ENCODE data around the gene MSX1.

Gene MSX1

GRCh38 chr4:4859325-4859798 lies at the start of gene MSX1:
Gene MSX1, plus strand, starts transcription at chr4:4859665. Its CDS starts 235 bp downstream, at chr4:4859900.
- TF ChIP-seq EZH2phosphoT487 (IDR thresholded peaks at IDR 0.05; ENCODE audit: low read depth) (no peak), CTCF (IDR thresholded peaks at IDR 0.05; ENCODE audit: low read depth, low read length) (no peak)
- Histone ChIP-seq H3K9me3 (ENCODE audit: insufficient read depth, low read length) (no peaks in the 10 kb centered on the region), H3K27me3 (ENCODE audit: low read depth, low read length) (no peaks in the 10 kb centered on the region), H3K4me2 (ENCODE audit: low read length) (no peak within 1 kb of the TSS), H3K27ac (ENCODE audit: low read length) (no peak within 1 kb of the TSS), H3K79me2 (ENCODE audit: low read length) (no peaks in the 10 kb centered on the region), H3K36me3 (replicated peaks; ENCODE audit: low read depth, low read length) (no peaks in the 10 kb centered on the region), H3K4me3 (ENCODE audit: low read length) (no peak within 1 kb of the TSS), H2AFZ (ENCODE audit: low read depth, low read length) (no peak within 1 kb of the TSS), H3K4me1 (ENCODE audit: low read length) (no peaks in the 10 kb centered on the region), H3K9ac (ENCODE audit: low read length) (no peak within 1 kb of the TSS), H4K20me1 (ENCODE audit: insufficient read depth, low read length) (no peaks in the 10 kb centered on the region)

DNA sequence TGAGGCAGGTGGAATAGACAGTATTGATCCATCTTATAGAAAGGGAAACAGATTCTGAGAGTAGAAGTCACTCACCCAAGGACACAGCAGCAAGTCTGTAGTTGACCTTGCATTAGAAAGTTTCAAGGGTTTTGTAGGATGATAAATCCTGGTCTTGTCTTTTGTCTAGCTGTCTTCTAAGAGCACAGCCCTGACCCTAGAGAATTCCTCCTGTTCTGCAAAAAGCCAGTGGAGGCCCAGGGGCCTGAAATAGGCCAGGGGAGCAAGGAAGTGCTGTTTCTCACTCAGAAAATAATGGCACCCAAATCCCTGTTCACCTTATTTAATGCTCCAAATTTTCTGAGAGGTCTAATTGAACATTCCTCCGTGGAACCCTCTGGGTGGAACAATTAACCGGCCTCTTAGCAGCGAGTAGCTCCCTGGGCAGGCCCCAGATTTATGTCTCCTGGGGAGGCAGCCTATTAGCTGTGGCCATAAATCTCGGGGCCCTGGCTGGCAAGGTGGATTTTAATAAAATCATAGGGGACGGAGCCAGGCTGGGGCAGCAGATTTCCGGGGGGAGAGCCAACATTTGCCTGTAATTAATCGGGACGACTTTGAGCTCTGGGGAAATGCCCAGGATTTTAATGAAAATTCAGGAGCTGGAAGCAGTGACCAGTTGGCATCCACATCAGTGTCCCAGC lies 49.2 kb upstream of the MSX1 start:
- Histone ChIP-seq H4K20me1 (ENCODE audit: insufficient read depth, low read length) (no peaks in the 10 kb centered on the region), H3K36me3 (replicated peaks; ENCODE audit: low read depth, low read length) (no peaks in the 10 kb centered on the region), H3K27me3 (ENCODE audit: low read depth, low read length) (peaks cover 10% of the 10 kb centered on the region; the same call in 1 of the 2 replicates), H3K9me3 (ENCODE audit: insufficient read depth, low read length) (no peaks in the 10 kb centered on the region), H3K4me3 (ENCODE audit: low read length) (no peak overlapping the region), H3K27ac (ENCODE audit: low read length) (no peak overlapping the region), H3K4me1 (ENCODE audit: low read length) (no peaks in the 10 kb centered on the region), H3K79me2 (ENCODE audit: low read length) (no peaks in the 10 kb centered on the region), H2AFZ (ENCODE audit: low read depth, low read length) (no peak overlapping the region), H3K4me2 (ENCODE audit: low read length) (no peak overlapping the region), H3K9ac (ENCODE audit: low read length) (no peak overlapping the region)
- TF ChIP-seq CTCF (IDR thresholded peaks at IDR 0.05; ENCODE audit: low read depth, low read length) (no peak), EZH2phosphoT487 (IDR thresholded peaks at IDR 0.05; ENCODE audit: low read depth) (no peak)

GRCh38 chr4:4810778-4811177 lies 48.7 kb upstream of the MSX1 start:
- Histone ChIP-seq H3K4me2 (ENCODE audit: low read length) (no peak overlapping the region), H2AFZ (ENCODE audit: low read depth, low read length) (no peak overlapping the region), H4K20me1 (ENCODE audit: insufficient read depth, low read length) (no peaks in the 10 kb centered on the region), H3K9ac (ENCODE audit: low read length) (no peak overlapping the region), H3K9me3 (ENCODE audit: insufficient read depth, low read length) (no peaks in the 10 kb centered on the region), H3K27me3 (ENCODE audit: low read depth, low read length) (peaks cover 10% of the 10 kb centered on the region; the same call in 1 of the 2 replicates), H3K4me3 (ENCODE audit: low read length) (no peak overlapping the region), H3K4me1 (ENCODE audit: low read length) (no peaks in the 10 kb centered on the region), H3K79me2 (ENCODE audit: low read length) (no peaks in the 10 kb centered on the region), H3K27ac (ENCODE audit: low read length) (no peak overlapping the region), H3K36me3 (replicated peaks; ENCODE audit: low read depth, low read length) (no peaks in the 10 kb centered on the region)
- no peak for TF ChIP-seq EZH2phosphoT487 (IDR thresholded peaks at IDR 0.05; ENCODE audit: low read depth)
- no peak for TF ChIP-seq CTCF (IDR thresholded peaks at IDR 0.05; ENCODE audit: low read depth, low read length)

DNA sequence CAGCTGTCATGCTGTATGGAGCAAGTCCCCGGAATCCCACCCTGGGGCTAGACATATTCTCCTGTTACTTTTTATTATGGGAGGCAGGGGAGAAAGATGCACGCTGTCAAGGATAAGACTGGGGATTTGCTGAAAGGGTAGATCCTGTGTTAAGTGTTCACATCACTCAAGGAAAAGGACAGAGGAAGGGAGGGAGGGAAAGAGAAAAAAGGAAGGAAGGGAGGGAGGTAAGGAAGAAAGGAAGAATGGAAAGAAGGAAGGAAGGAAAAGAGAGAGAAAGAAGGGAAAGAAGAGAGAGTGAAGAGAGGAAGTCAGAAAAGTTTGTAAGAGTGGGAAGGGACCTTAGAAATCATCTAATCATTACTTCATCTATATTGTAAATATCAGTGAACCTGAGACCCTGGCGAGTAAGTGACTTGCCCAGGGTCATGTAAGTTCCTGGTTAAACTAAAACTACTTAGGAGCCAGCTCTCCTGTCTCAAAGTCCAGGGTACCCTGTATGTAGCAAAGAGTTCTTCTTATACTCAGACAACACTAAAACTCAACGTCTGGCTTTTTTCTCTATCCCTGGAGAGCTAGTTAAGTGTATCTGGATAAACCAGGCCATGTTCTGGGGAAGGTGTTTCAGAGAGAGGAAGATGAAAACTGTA lies 47.2 kb upstream of the MSX1 start:
- Histone ChIP-seq H3K9ac (ENCODE audit: low read length) (no peak overlapping the region), H2AFZ (ENCODE audit: low read depth, low read length) (no peak overlapping the region), H4K20me1 (ENCODE audit: insufficient read depth, low read length) (no peaks in the 10 kb centered on the region), H3K4me3 (ENCODE audit: low read length) (no peak overlapping the region), H3K27ac (ENCODE audit: low read length) (no peak overlapping the region), H3K9me3 (ENCODE audit: insufficient read depth, low read length) (0 out of 2 replicates have a peak, but pooled peaks cover 6% of the 10 kb centered on the region), H3K4me1 (ENCODE audit: low read length) (no peaks in the 10 kb centered on the region), H3K27me3 (ENCODE audit: low read depth, low read length) (peaks cover 10% of the 10 kb centered on the region; the same call in 1 of the 2 replicates), H3K79me2 (ENCODE audit: low read length) (no peaks in the 10 kb centered on the region), H3K36me3 (replicated peaks; ENCODE audit: low read depth, low read length) (no peaks in the 10 kb centered on the region), H3K4me2 (ENCODE audit: low read length) (no peak overlapping the region)
- TF ChIP-seq CTCF (IDR thresholded peaks at IDR 0.05; ENCODE audit: low read depth, low read length) (no peak), EZH2phosphoT487 (IDR thresholded peaks at IDR 0.05; ENCODE audit: low read depth) (no peak)

All from OCI-LY3 (cell line).